ENCODE measurements around the gene CCL18. TPM values are rescaled to one million over a fixed set of nuclear protein-coding genes. Genes with fewer than 3 reads are reported as not detected.
"Not testable (repeated sequence)": the region's sequence is repeated elsewhere in the genome, so short reads cannot be mapped to it uniquely, and the experiment has no call there.

Gene CCL18
- total and polyA plus RNA-seq, 10 of the 15 experiments (the other 5 are each of a cell fraction or from before 2014, with no cell fraction given) = 0.26 TPM; not detected in 9

GRCh38 chr17:36099004-36099403 lies 34.9 kb downstream of the CCL18 start:
- POLR2A ChIA-PET = interaction anchor here (1.3 to 1.6 kb wide), 2 partner anchors 13 to 47 kb away, joined by 3 to 4 read pairs; no protein-coding TSS in a partner anchor
- H2AFZ ChIP-seq (ENCODE audit: control insufficient read depth, low read depth, low read length); H3K4me2 ChIP-seq (ENCODE audit: control insufficient read depth, insufficient read depth); ATAC-seq; BruUV-seq (replicated peaks); DNase-seq (ENCODE audit: low read depth, low spot score); FAIRE-seq; intact Hi-C loops (cut with micrococcal nuclease; ENCODE audit: unreplicated experiment); H3K9me3 ChIP-seq (replicated peaks; ENCODE audit: control insufficient read depth, insufficient read depth, low read length); H4K20me1 ChIP-seq (ENCODE audit: control insufficient read depth, insufficient read depth); H3K9ac ChIP-seq (ENCODE audit: control insufficient read depth, insufficient read depth, low read length); in situ Hi-C loops (cut with MboI); H3K36me3 ChIP-seq (ENCODE audit: control insufficient read depth in 2 of 2, insufficient read depth in 2 of 2, low read length in 1 of 2); H3K79me2 ChIP-seq (ENCODE audit: control insufficient read depth, insufficient read depth, low read length); H3K27me3 ChIP-seq (replicated peaks in 1 of 2; ENCODE audit: control insufficient read depth in 2 of 2, insufficient read depth in 2 of 2, low read length in 1 of 2); H3K4me3 ChIP-seq; H3K27ac ChIP-seq (ENCODE audit: control insufficient read depth, insufficient read depth); CTCF ChIA-PET: not testable (repeated sequence)
- SMC1A ChIA-PET (ENCODE audit: uncharacterized antibody, unreplicated experiment) = interaction anchor here (1.5 to 2.3 kb wide), 3 partner anchors 26 to 50 kb away, joined by 7 to 8 read pairs (median 7); no protein-coding TSS in a partner anchor
- RAD21 ChIA-PET (ENCODE audit: unreplicated experiment) = interaction anchor here (0.7 to 0.9 kb wide), 2 partner anchors 9 to 12 kb away, joined by 3 to 4 read pairs; partner anchors contain the start of gene CCL3
- WGBS (ENCODE audit: insufficient coverage, insufficient replicate concordance, low lambda C conversion rate, missing lambda C conversion rate) = 56% methylated on average over 1 of the region's 1 CpG
- H3K4me1 ChIP-seq (ENCODE audit: control insufficient read depth, insufficient read depth, low read length) = peaks cover 30% of the 10 kb centered on the region
- TF ChIP-seq RUNX3 (IDR thresholded peaks at IDR 0.05; ENCODE audit: low read length) (peak; percentile 39), BCL11A (IDR thresholded peaks at IDR 0.05; ENCODE audit: low read depth, low read length) (peak; percentile 11; the same call in 1 of the 2 replicates)

GRCh38 chr17:36103401-36103975 lies 39.4 kb downstream of the CCL18 start, which contains the start of gene CCL4:
Gene CCL4 (plus strand): TSS chr17:36103827. CDS start chr17:36103906, 79 bp downstream.
- Histone ChIP-seq H3K4me1 (ENCODE audit: control insufficient read depth, insufficient read depth, low read length) (peaks cover 19% of the 10 kb centered on the region), H3K4me2 (ENCODE audit: control insufficient read depth, insufficient read depth) (peak within 1 kb of the TSS; percentile 17; the same call in 1 of the 2 replicates), H3K27ac (ENCODE audit: control insufficient read depth, insufficient read depth) (peak within 1 kb of the TSS; percentile 31)
- H3K27me3 ChIP-seq (replicated peaks in 1 of 2; ENCODE audit: control insufficient read depth in 2 of 2, insufficient read depth in 2 of 2, low read length in 1 of 2); H2AFZ ChIP-seq (ENCODE audit: control insufficient read depth, low read depth, low read length); H3K36me3 ChIP-seq (ENCODE audit: control insufficient read depth in 2 of 2, insufficient read depth in 2 of 2, low read length in 1 of 2); H3K79me2 ChIP-seq (ENCODE audit: control insufficient read depth, insufficient read depth, low read length); H3K4me3 ChIP-seq; in situ Hi-C loops (cut with MboI); BruUV-seq (replicated peaks); FAIRE-seq; H3K9me3 ChIP-seq (replicated peaks; ENCODE audit: control insufficient read depth, insufficient read depth, low read length); H3K9ac ChIP-seq (ENCODE audit: control insufficient read depth, insufficient read depth, low read length); H4K20me1 ChIP-seq (ENCODE audit: control insufficient read depth, insufficient read depth): not testable (repeated sequence)
- WGBS (ENCODE audit: insufficient coverage, insufficient replicate concordance, low lambda C conversion rate, missing lambda C conversion rate) = 6% methylated on average over 6 of the region's 6 CpGs
- intact Hi-C loops (cut with micrococcal nuclease; ENCODE audit: unreplicated experiment) = loop anchor here (1.0 kb wide), 1 partner anchor 13 kb away; the partner anchor contains the start of gene CCL3
- SMC1A ChIA-PET (ENCODE audit: uncharacterized antibody, unreplicated experiment) = interaction anchor here (1.0 to 5.5 kb wide), 15 partner anchors 12 to 126 kb away, joined by 3 to 39 read pairs (median 6); partner anchors contain the start of gene CCL3
- peak; percentile 88 for ATAC-seq
- RAD21 ChIA-PET (ENCODE audit: unreplicated experiment) = interaction anchor here (1.0 to 3.3 kb wide), 14 partner anchors 12 to 134 kb away, joined by 3 to 20 read pairs (median 6); partner anchors contain the start of gene CCL3
- peak; percentile 68 for DNase-seq (ENCODE audit: low read depth, low spot score)
- CTCF ChIA-PET = interaction anchor here (0.9 to 3.1 kb wide), 10 partner anchors 13 to 134 kb away, joined by 3 to 25 read pairs (median 6); partner anchors contain the start of gene CCL3
- POLR2A ChIA-PET = interaction anchor here (1.1 to 1.6 kb wide), 6 partner anchors 13 to 45 kb away, joined by 3 to 6 read pairs (median 4); partner anchors contain the start of gene CCL3
- TF ChIP-seq CREM (IDR thresholded peaks at IDR 0.05; ENCODE audit: low read depth) (peak; percentile 70; the same call in 1 of the 2 replicates), ETV6 (conservative IDR thresholded peaks at IDR 0.05 in 1 of 2, IDR thresholded peaks at IDR 0.05 in 1 of 2; ENCODE audit: borderline replicate concordance in 1 of 2, low read depth in 1 of 2) (peak in 1 of 2 experiments; percentile 44; a peak in 1 of 4 replicates), MTA2 (IDR thresholded peaks at IDR 0.05; ENCODE audit: low read depth) (peak; percentile 73; the same call in 1 of the 2 replicates), BCL11A (IDR thresholded peaks at IDR 0.05; ENCODE audit: low read depth, low read length) (0 out of 2 replicates have a peak, but pooled peaks have one; percentile 50), EP300 (IDR thresholded peaks at IDR 0.05; ENCODE audit: borderline replicate concordance in 1 of 2, control insufficient read depth in 1 of 2, low read depth in 2 of 2, low read length in 2 of 2) (peak; percentile 83 to 90), RELB (IDR thresholded peaks at IDR 0.05; ENCODE audit: low read depth) (peak; percentile 87), SPI1 (IDR thresholded peaks at IDR 0.05; ENCODE audit: borderline replicate concordance, insufficient read depth, low read depth, low read length) (peak; percentile 90), ATF2 (IDR thresholded peaks at IDR 0.05; ENCODE audit: low read length) (peak; percentile 82), JUNB (IDR thresholded peaks at IDR 0.05) (peak; percentile 21; the same call in 1 of the 2 replicates), CREB1 (IDR thresholded peaks at IDR 0.05; ENCODE audit: low read depth) (peak; percentile 73), POU2F2 (IDR thresholded peaks at IDR 0.05; ENCODE audit: borderline replicate concordance, low read depth, low read length) (peak; percentile 53; the same call in 1 of the 3 replicates)

Data from GM12878 (cell line).